ENCODE results near the gene EML3.
A peak's percentile ranks its signal among the peaks of the same experiment; 100 is the strongest.
"Not testable (repeated sequence)": the region's sequence is repeated elsewhere in the genome, so short reads cannot be mapped to it uniquely, and the experiment has no call there.

EML3 gene

DNA sequence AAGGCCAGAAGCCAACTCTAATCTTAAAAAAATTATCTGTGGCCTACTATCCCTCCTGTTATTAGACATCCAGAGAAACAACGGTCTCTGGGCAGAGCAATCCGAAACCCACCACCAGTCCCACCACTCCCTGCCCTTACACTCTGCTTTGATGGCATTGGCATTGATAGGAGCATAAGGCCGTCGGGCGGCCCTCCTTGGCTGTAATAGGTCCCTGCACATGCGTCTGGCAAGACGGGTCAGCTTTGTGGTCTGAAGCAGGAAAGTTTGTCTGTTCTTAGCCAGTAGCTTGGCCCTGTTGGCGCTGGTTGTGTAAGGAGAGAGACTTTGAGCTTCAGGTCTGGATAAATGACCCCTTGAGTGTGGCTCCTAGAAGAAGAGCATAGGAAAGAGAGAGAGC, 17.5 kb downstream of the EML3 start:
- DNase-seq (ENCODE audit: low spot score), result no peak

DNA sequence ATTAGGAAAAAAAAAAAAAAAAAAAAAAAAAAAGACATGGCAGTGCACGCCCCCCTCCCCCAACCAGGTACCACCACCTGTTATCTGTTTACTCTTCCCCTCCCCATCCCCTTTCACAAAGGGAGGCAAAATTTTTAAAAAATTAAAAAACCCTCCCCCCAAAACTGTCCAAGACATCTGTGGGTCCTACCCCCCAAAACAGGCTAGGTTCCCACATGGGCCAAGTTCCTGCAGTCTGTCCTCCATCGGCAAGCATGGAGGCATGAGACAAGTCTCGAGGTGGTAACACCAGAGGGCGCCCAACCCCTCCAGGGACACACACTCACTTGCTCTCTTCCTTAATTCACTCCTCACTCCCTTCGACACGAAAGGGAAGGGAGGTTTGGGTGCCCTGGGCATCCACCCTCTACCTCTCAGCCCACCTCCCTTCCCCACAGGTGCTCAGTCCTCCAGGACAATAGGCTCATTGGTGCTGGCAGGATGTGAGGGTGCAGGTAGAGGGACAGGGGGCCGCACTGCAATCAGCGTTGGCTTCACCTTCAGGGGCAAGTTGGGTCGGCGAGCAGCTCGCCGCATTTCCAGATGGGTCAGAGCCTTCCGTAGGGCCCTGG, 19.0 kb downstream of the EML3 start:
- peak; percentile 81 for DNase-seq (ENCODE audit: low spot score)

DNA sequence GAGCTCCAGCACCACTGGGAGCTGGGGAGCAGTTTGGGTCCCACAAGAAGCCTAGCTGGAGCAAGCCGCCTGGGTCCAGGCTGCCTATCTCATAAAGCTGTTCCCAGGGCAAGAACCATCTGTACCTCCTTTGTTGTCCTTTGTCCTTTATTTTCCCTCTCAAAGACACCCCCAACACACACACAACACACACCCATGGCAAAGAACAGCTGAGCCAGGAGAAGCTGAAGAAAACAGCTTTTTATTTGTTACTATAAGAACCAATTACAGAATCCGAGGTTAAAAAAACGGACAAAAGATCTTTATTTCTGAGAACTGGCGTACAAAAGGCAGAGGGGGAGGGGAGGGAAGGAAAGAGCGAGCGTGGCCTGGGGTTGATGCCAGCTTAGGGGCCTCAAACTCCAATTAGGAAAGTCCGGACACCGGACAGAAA, 19.6 kb downstream of the EML3 start:
- DNase-seq (ENCODE audit: low spot score), result no peak

GRCh38 chr11:62592146-62592815, 20.3 kb downstream of the EML3 start:
- no peak for DNase-seq (ENCODE audit: low spot score)

DNA sequence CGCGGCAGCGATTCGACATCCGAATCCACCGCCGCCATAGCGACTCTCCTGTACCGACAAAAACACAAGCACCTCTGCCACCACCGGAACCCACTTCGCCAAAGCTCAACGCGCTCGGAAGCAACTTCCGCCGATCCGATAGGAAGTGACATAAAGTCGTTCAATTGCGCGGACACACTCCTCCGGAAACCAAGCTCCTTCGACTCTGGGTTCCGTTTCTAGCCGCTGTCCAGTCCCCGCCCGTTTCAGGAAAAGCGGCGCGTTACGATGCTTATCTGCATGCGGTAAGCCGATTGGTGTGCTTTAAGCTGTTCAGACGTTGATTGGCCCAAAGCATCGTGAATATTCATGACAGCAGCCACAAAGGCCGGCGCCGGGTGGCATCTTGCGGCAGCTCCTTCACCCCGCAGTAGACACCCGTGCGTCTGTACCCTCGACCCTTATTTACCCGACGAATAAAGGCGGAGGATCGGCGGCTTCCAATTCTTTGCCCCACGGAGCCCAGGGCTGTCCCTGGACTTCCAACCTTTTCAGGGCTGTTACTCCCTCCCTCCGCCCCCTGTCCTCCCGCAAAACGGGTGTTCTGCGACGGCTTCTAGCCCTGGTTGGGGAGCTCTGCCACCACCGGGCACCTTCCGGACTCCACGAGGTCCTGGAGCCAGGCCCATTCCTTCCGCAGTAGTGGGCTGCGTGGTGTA, 21.0 kb downstream of the EML3 start, which contains the start of gene TUT1:
Gene TUT1, minus strand, starts transcription at position 76 of the 698 bp plus-strand sequence. Its CDS starts 38 bp downstream, at position 38.
- DNase-seq (ENCODE audit: low spot score), result peak; percentile 99

GRCh38 chr11:62588966-62589637, 23.5 kb downstream of the EML3 start:
- DNase-seq (ENCODE audit: low spot score), result no peak

- not testable (repeated sequence) for DNase-seq (ENCODE audit: low spot score)
Measured at GRCh38 chr11:62585356-62585755, 27.2 kb downstream of the EML3 start.

DNA sequence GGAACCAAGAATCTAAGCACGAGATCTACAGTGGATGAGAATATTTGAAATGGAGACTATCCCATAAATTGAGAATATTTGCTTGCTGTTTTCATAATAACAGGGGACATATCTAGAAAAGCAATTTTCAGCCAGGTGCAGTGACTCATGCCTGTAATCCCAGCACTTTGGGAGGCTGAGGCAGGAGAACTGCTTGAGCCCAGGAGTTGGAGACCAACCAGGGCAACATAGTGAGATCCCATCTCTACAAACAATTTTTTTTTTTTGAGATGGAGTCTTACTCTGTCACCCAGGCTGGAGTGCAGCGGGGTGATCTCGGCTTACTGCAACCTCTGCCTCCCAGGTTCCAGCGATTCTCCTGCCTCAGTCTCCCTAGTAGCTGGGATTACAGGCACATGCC, 30.8 kb downstream of the EML3 start:
- not testable (repeated sequence) for DNase-seq (ENCODE audit: low spot score)

DNA sequence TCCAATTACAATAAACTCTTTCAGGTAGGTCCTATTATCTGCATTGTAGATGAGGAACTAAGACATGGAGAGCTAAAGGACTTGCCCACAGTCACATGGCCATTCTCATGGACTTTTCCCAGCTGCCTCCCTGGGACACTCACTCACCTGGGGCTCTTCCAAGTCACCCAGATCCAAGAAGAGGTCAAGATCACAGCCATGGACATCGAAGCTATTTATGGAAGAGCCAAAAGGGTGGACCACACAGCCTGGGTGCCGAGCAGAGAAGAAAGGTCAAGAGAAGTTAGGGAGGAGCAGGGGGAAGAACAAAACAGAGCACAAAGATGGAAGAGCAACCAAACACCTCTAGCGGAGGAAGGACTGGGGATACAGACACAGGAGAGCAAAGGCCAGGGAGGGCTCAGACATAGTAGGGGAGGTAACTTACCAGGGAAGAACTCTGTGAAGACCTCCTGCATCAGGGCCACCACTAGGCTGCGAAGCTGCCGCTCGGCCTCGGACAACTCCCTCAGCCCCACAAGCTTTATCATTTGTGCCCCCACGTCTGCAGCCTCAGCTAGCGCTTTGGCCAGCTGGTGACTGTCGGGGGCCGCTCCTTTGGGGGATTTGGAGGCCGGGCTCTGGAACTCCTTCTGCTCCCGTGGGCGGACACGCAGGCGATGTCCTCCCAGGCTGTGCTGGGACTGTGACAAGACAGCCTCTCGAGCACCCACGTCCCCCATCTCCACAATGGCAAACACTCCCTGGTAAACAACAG, 31.4 kb downstream of the EML3 start:
- no peak for DNase-seq (ENCODE audit: low spot score)

- DNase-seq (ENCODE audit: low spot score), result no peak
Measured at GRCh38 chr11:62579252-62579651, 33.3 kb downstream of the EML3 start.

GRCh38 chr11:62578541-62578940, 34.0 kb downstream of the EML3 start:
- no peak for DNase-seq (ENCODE audit: low spot score)

GRCh38 chr11:62577046-62577714, 35.4 kb downstream of the EML3 start:
- DNase-seq (ENCODE audit: low spot score), result no peak

DNA sequence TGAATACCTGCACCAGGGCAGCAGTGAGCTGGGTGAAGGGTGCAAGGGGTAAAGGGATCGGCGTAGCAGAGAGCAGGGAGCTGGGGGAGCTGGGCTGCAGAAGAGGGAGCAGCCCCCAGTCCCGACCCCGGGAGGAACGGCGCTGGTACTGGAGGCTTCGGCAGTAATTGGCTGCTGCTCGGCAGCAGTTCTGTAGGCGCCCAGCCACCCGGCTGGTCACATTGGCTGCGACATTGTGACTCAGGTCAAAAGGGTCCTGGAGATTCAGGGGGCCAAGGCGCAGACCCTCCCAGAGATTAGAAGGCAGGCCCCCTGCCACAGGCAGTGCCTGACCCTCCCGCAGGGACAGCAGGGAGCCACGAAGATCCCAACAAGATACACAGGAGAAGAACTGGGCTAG, 36.7 kb downstream of the EML3 start:
- no peak for DNase-seq (ENCODE audit: low spot score)

GRCh38 chr11:62575156-62575555, 37.4 kb downstream of the EML3 start:
- DNase-seq (ENCODE audit: low spot score), result no peak

- no peak for DNase-seq (ENCODE audit: low spot score)
Measured at GRCh38 chr11:62574363-62575071, 38.1 kb downstream of the EML3 start.

GRCh38 chr11:62573592-62574362, 38.8 kb downstream of the EML3 start, which contains the start of gene EEF1G:
EEF1G (minus strand) TSS chr11:62573891; CDS start chr11:62573842, 49 bp downstream.
- peak; percentile 99 for DNase-seq (ENCODE audit: low spot score)

DNA sequence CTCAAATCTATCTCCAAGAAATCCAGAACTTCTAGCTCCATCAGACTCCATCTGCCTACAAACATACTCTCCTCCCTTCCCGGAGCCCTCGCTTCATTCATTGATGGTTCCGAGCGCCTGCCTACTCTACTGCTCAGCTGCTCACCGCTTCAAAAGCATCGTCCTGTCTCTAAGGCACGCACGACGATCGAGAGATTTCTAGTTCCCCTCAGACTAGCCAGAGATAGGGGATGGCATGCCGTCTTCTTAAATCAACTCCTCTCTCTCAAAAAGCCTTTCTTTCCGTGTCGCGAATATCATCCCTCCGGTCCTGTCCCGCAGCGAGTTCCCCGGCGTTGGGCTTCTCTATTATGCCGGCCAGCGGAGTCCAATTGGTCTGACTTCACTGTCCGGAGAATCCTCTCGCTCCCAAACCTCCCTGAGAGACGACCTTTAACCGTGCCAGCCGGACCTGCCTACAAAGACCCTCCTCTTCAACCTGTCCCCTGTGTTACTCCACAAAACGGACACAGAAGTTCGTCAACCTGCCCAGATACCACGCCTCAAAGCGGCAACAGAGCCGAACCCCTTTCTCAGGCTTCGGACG, 39.5 kb downstream of the EML3 start:
- DNase-seq (ENCODE audit: low spot score), result no peak

DNA sequence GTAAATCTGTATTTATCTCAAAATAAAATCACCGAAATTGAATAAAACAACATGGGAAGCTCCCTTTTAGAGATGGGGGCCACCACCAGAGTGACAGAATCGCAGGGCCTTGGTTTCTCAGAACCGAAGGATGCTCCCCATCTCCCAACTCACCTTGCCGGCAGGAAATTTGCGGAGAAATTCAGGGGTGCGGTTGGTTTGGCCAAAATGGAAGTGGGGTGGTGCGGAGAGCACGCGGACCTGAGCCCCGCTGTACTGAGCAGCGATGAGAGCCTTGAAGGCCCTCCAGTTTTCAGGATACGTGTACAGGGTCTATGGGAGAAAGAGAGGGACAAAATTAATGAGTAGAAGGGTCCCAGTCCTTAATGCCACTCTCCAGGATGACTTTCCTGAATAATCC, 40.1 kb downstream of the EML3 start:
- DNase-seq (ENCODE audit: low spot score), result no peak

GRCh38 chr11:62571493-62571892, 41.1 kb downstream of the EML3 start:
- not testable (repeated sequence) for DNase-seq (ENCODE audit: low spot score)
